HUES6 (cell line): ENCODE measurements around the gene CSRP3.
"Not testable (repeated sequence)": the region's sequence is repeated elsewhere in the genome, so short reads cannot be mapped to it uniquely, and the experiment has no call there.

Experiments
- H3K27ac ChIP-seq: 2 replicates; pipeline ENCODE4 v1.7.0; 2013; ENCODE audit warnings: low read depth, mild to moderate bottlenecking, low read length, inconsistent platforms
- H3K27me3 ChIP-seq: 2 replicates; pipeline ENCODE4 v1.6.1; 2013; ENCODE audit warnings: low read length; ENCODE audit not compliant: control insufficient read depth, insufficient read depth
- H3K36me3 ChIP-seq: 2 replicates; pipeline ENCODE4 v1.6.1; 2013; ENCODE audit warnings: low read length; ENCODE audit not compliant: control insufficient read depth, insufficient read depth
- H3K4me1 ChIP-seq: 2 replicates; pipeline ENCODE4 v1.6.1; 2013; ENCODE audit warnings: low read length; ENCODE audit not compliant: control insufficient read depth, insufficient read depth
- H3K4me3 ChIP-seq: 2 replicates; pipeline ENCODE4 v1.5.1; 2013; ENCODE audit warnings: low read depth, low read length
- H3K9ac ChIP-seq: one replicate; pipeline ENCODE4 v1.6.1; 2013; ENCODE audit warnings: mild to moderate bottlenecking, low read length
- H3K9me3 ChIP-seq: 2 replicates; pipeline ENCODE4 v1.6.1; 2013; ENCODE audit warnings: low read depth, low read length; ENCODE audit not compliant: control insufficient read depth, insufficient read depth

Gene CSRP3

DNA sequence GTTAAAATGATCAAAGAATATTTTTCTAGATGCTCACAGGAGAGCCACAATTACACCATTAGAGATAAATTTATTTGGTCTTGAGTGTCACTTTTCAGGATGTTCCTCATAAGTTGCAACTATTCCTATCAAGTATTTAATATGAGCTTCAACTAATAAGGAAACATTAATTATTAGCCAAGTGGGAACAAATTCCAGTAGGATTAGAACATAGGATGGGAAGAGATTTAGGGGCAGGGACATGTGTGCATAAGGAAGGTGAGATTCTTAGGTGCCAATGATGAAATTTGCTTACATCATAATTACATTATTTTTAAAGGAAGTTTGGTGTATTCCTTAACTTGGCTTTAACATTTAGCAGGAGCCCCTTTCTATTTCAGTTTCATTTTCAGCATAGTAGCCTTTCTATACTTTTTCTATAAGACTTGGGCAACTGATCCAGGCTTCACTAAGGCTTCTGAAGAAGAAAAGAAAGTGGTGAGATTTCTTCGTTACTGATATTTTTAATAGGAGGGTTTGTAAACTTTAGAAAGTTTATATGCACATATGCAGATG lies 38.8 kb downstream of the CSRP3 start:
- Histone ChIP-seq H3K4me3 (no peak overlapping the region), H3K9ac (no peak overlapping the region), H3K27ac (no peak overlapping the region), H3K27me3 (no peaks in the 10 kb centered on the region), H3K9me3 (no peaks in the 10 kb centered on the region), H3K36me3 (peaks cover 66% of the 10 kb centered on the region), H3K4me1 (no peaks in the 10 kb centered on the region)

DNA sequence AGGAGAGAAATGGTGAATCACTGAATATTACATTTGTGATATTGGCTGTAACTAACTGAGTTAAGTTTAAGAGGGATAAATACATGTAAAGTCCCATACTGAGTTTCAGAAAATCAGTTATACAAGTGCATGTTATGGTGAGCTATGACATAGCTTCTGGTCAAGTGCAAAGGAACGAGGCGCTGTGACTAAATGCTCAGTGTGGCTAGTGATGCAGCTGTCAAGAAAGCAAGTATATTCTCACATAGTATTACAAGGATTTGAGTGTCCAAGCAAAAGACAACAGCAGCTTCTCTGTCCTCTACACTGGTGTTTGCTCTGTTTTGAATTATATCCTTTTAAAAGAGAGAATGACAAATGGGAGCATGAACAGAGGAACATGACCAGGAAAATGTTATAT lies 40.1 kb downstream of the CSRP3 start:
- Histone ChIP-seq H3K36me3 (peaks cover 60% of the 10 kb centered on the region), H3K27ac (no peak overlapping the region), H3K9me3 (no peaks in the 10 kb centered on the region), H3K4me1 (no peaks in the 10 kb centered on the region), H3K9ac (no peak overlapping the region), H3K4me3 (no peak overlapping the region), H3K27me3 (no peaks in the 10 kb centered on the region)

DNA sequence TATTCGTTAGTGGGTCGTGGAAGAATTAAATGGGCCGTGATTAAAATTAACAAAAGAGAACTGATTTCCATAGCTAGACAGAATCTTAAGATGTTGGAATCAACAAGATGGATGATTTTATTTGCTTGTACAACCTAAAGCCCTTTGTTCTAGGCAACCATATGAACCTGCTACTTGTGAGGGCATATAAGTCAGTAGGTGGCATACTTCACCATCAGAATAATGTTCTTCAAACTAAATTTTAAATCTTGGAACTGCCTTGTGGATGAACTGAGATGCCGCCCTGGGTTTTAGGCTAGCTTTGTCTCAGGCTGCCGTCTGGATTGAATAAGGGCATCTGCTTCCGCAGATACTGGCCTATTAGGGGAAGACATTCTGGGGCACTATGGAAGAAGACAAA lies 40.9 kb downstream of the CSRP3 start:
- no peak overlapping the region for H3K4me3 ChIP-seq
- H3K9ac ChIP-seq: no peak overlapping the region
- no peaks in the 10 kb centered on the region for H3K4me1 ChIP-seq
- no peaks in the 10 kb centered on the region for H3K27me3 ChIP-seq
- H3K36me3 ChIP-seq: peaks cover 57% of the 10 kb centered on the region
- H3K9me3 ChIP-seq: no peaks in the 10 kb centered on the region
- H3K27ac ChIP-seq: no peak overlapping the region

DNA sequence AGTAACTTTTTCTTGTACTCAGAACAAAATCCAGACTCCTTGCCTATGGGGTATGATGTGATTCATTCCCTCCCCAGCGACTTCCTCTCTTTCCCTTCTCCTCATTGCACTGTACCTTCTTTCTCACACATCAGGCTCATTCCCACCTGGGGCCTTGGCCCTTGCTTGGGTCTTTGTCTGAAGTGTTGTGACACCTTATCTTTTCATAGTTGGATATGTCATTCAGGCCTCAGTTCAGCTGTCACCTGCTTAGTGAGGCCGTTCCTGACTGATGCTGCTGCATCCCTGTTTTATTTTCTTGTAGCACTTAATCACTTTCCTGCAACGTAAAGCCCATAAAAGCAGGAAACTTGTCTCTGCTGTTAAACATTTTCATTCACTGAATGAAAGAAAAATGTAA lies 44.9 kb downstream of the CSRP3 start:
- Histone ChIP-seq H3K9me3 (no peaks in the 10 kb centered on the region), H3K27me3 (no peaks in the 10 kb centered on the region), H3K36me3 (peaks cover 61% of the 10 kb centered on the region), H3K27ac (no peak overlapping the region), H3K4me1 (no peaks in the 10 kb centered on the region), H3K4me3 (no peak overlapping the region), H3K9ac (no peak overlapping the region)

DNA sequence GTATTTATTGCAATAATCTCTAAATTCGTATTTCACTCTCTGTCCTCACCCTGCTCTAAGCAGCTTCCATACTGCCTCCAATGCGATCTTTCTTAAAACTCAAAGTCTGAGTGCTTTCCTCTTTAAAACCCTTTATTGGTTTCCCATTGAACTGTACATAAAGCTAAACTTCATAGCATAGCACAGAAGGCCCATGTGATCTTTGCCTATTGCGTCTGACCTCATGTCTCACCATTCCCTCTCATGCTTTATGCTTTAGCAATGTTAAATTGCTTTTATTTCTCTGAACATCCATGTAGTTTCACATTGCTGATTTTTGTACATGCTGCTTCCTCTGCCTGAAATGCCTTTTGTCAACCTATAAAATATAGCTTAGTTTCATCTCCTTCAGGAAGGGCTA lies 56.5 kb downstream of the CSRP3 start:
- Histone ChIP-seq H3K9me3 (no peaks in the 10 kb centered on the region), H3K36me3 (peaks cover 46% of the 10 kb centered on the region), H3K4me3 (no peak overlapping the region), H3K27ac (no peak overlapping the region), H3K27me3 (no peaks in the 10 kb centered on the region), H3K4me1 (no peaks in the 10 kb centered on the region), H3K9ac (no peak overlapping the region)

DNA sequence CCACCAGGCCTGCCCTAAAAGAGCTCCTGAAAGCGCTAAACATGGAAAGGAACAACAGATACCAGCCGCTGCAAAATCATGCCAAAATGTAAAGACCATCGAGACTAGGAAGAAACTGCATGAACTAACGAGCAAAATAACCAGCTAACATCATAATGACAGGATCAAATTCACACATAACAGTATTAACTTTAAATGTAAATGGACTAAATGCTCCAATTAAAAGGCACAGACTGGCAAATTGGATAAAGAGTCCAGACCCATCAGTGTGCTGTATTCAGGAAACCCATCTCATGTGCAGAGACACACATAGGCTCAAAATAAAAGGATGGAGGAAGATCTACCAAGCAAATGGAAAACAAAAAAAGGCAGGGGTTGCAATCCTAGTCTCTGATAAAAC lies 64.9 kb downstream of the CSRP3 start:
- H3K27ac ChIP-seq, H3K4me3 ChIP-seq, H3K27me3 ChIP-seq, H3K4me1 ChIP-seq, H3K9ac ChIP-seq: not testable (repeated sequence)
- peaks cover 26% of the 10 kb centered on the region for H3K9me3 ChIP-seq
- peaks cover 10% of the 10 kb centered on the region; the same call in 1 of the 2 replicates for H3K36me3 ChIP-seq

DNA sequence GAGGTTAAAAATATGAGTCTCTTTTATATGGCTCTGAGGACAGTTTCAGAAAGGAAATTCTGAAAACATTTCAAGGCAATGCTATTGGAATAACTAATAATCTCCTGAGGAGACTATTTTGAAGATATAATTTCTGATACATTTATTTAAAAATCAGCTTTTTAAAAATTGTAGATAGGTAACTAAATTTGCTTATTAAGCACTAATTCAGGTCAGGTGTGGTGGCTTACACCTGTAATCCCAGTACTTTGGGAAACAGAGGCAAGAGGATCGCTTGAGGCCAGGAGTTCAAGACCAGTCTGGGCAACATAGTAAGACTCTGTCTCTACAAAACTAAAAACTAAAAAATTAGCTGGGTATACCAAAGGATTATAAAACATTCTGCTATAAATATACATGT lies 67.8 kb downstream of the CSRP3 start:
- Histone ChIP-seq H3K27ac (no peak overlapping the region), H3K4me3 (no peak overlapping the region), H3K9me3 (peaks cover 38% of the 10 kb centered on the region), H3K27me3 (no peaks in the 10 kb centered on the region), H3K36me3 (peaks cover 11% of the 10 kb centered on the region; the same call in 1 of the 2 replicates), H3K9ac (no peak overlapping the region), H3K4me1 (no peaks in the 10 kb centered on the region)
